ENCODE measurements around the gene HTATIP2.

Gene HTATIP2

GRCh38 chr11:20321177-20321576 is 42.3 kb upstream of the HTATIP2 start:
- ATAC-seq: no peak
- TF ChIP-seq ZFP3 (CRISPR knock-in tag; IDR thresholded peaks at IDR 0.05) (no peak), PPARA (CRISPR knock-in tag; IDR thresholded peaks at IDR 0.05; ENCODE audit: borderline replicate concordance) (no peak), ZNF70 (CRISPR knock-in tag; IDR thresholded peaks at IDR 0.05) (no peak), ZFP30 (CRISPR knock-in tag; IDR thresholded peaks at IDR 0.05) (no peak), OSR1 (CRISPR knock-in tag; IDR thresholded peaks at IDR 0.05) (no peak), TSHZ2 (CRISPR knock-in tag; IDR thresholded peaks at IDR 0.05) (no peak), GLIS3 (CRISPR knock-in tag; IDR thresholded peaks at IDR 0.05) (no peak), CSDC2 (CRISPR knock-in tag; IDR thresholded peaks at IDR 0.05) (no peak), SNAI2 (CRISPR knock-in tag; IDR thresholded peaks at IDR 0.05) (no peak), ZNF565 (CRISPR knock-in tag; conservative IDR thresholded peaks at IDR 0.05; ENCODE audit: low read depth) (no peak), PATZ1 (CRISPR knock-in tag; IDR thresholded peaks at IDR 0.05; ENCODE audit: borderline replicate concordance) (no peak), ISL1 (CRISPR knock-in tag; IDR thresholded peaks at IDR 0.05) (no peak), ARNTL (CRISPR knock-in tag; IDR thresholded peaks at IDR 0.05; ENCODE audit: borderline replicate concordance, low read depth) (no peak), BACH2 (CRISPR knock-in tag; IDR thresholded peaks at IDR 0.05; ENCODE audit: borderline replicate concordance) (no peak), ESRRG (CRISPR knock-in tag; IDR thresholded peaks at IDR 0.05) (no peak), TOX (CRISPR knock-in tag; IDR thresholded peaks at IDR 0.05; ENCODE audit: borderline replicate concordance) (no peak), CREB5 (CRISPR knock-in tag; IDR thresholded peaks at IDR 0.05; ENCODE audit: low read depth) (no peak)

GRCh38 chr11:20327377-20327935 is 36.1 kb upstream of the HTATIP2 start:
- TF ChIP-seq TCF4 (CRISPR knock-in tag; IDR thresholded peaks at IDR 0.05; ENCODE audit: borderline replicate concordance) (peak; percentile 91), RARB (CRISPR knock-in tag; IDR thresholded peaks at IDR 0.05) (no peak), OSR1 (CRISPR knock-in tag; IDR thresholded peaks at IDR 0.05) (no peak), ISL1 (CRISPR knock-in tag; IDR thresholded peaks at IDR 0.05) (0 out of 2 replicates have a peak, but pooled peaks have one; percentile 38), CSRNP3 (CRISPR knock-in tag; IDR thresholded peaks at IDR 0.05) (0 out of 2 replicates have a peak, but pooled peaks have one; percentile 24), ZFP3 (CRISPR knock-in tag; IDR thresholded peaks at IDR 0.05) (no peak), TSHZ2 (CRISPR knock-in tag; IDR thresholded peaks at IDR 0.05) (peak; percentile 74; the same call in 1 of the 2 replicates), ZNF8 (CRISPR knock-in tag; IDR thresholded peaks at IDR 0.05) (0 out of 2 replicates have a peak, but pooled peaks have one; percentile 18), CSDC2 (CRISPR knock-in tag; IDR thresholded peaks at IDR 0.05) (no peak), ZFP30 (CRISPR knock-in tag; IDR thresholded peaks at IDR 0.05) (no peak)
- peak; percentile 76; the same call in 2 of the 3 replicates for ATAC-seq

All from SK-N-SH treated with all-trans-retinoic acid at 6 μM for 48 hours (cell line).